GM13977 (cell line): ENCODE measurements around the gene POMT1.

ENCODE experiments used
- DNase-seq: peaks from one replicate; pipeline ENCODE4 v3.0.0; 2012; ENCODE audit warnings: low spot score
- CTCF ChIP-seq: IDR thresholded peaks from 2 replicates; pipeline ENCODE4 v1.5.1; 2012; ENCODE audit warnings: mild to moderate bottlenecking, control low read depth; ENCODE audit not compliant: insufficient read depth; ENCODE audit errors: extremely low read depth, missing control alignments
- in situ Hi-C: fragments of 300-500 bp; cut with MboI; formaldehyde crosslinking; loops from one replicate; pipeline ENCODE4 v1.12.0; 2022; ENCODE audit warnings: low sequenced_read_pairs, low pct_unique_long_range_greater_than_20kb, mixed read lengths, inconsistent platforms; ENCODE audit not compliant: unreplicated experiment

POMT1 gene

GRCh38 chr9:131476777-131477345 is 25.9 kb upstream of the POMT1 start:
- TF ChIP-seq CTCF = no peak
- in situ Hi-C loops = no loop called here
- no peak for DNase-seq

GRCh38 chr9:131477367-131477766 is 25.4 kb upstream of the POMT1 start:
- DNase-seq = no peak
- in situ Hi-C loops = no loop called here
- TF ChIP-seq CTCF = no peak

- in situ Hi-C loops = no loop called here
- no peak for TF ChIP-seq CTCF
- no peak for DNase-seq
Measured at GRCh38 chr9:131477816-131478419, 24.8 kb upstream of the POMT1 start.

GRCh38 chr9:131478421-131478868 is 24.3 kb upstream of the POMT1 start:
- in situ Hi-C loops = no loop called here

GRCh38 chr9:131478911-131479310 is 23.8 kb upstream of the POMT1 start:
- in situ Hi-C loops = no loop called here
- TF ChIP-seq CTCF = no peak
- no peak for DNase-seq

More at GRCh38 chr9:131478421-131478868, 24.3 kb upstream of the POMT1 start:
- peak; percentile 59 for DNase-seq
- TF ChIP-seq CTCF = peak; percentile 68

- no peak for TF ChIP-seq CTCF
- in situ Hi-C loops = no loop called here
- no peak for DNase-seq
Measured at GRCh38 chr9:131480258-131480657, 22.5 kb upstream of the POMT1 start.
